Right atrium auricular region (tissue), 2 donors: Measurements from ENCODE around the gene STK17A. TPM values are rescaled to one million over a fixed set of nuclear protein-coding genes. Genes with fewer than 3 reads are reported as not detected.

Source experiments
- DNase-seq: peaks from one replicate; pipeline ENCODE4 v3.0.0-alpha.2; 2019; ENCODE audit warnings: low spot score
- H3K27ac ChIP-seq, 2 donors: fragments of 200-600 bp; sonication (generic); 1 replicate in 1 of 2; 2 replicates in 1 of 2; pipeline ENCODE4 v1.5.1; 2016 to 2019
- H3K27me3 ChIP-seq, 2 donors: fragments of 200-600 bp; sonication (generic); one replicate each; pipeline versions ENCODE4 v1.5.1 to v1.6.0; 2017 to 2019
- H3K36me3 ChIP-seq: fragments of 200-600 bp; sonication (generic); one replicate; pipeline ENCODE4 v1.5.1; 2016
- H3K4me1 ChIP-seq, 2 donors: fragments of 200-600 bp; sonication (generic); one replicate each; pipeline versions ENCODE4 v1.5.1 to v1.6.0; 2017 to 2019
- H3K4me3 ChIP-seq, 2 donors: fragments of 200-600 bp; sonication (generic); 1 replicate in 1 of 2; 2 replicates in 1 of 2; pipeline ENCODE4 v1.5.1; 2017 to 2019; ENCODE audit warnings: mild to moderate bottlenecking in 1 of 2, moderate library complexity in 1 of 2
- H3K9me3 ChIP-seq, 2 donors: fragments of 200-600 bp; sonication (generic); one replicate each; pipeline ENCODE4 v1.5.1; 2019
- CTCF ChIP-seq, 2 donors: fragments of 200-600 bp; sonication (generic); IDR thresholded peaks; one replicate each; pipeline ENCODE4 v1.5.1; 2019; ENCODE audit warnings: antibody characterized with exemption in 2 of 2
- total RNA-seq, 2 donors: library from RNA; depleted of rRNA; stranded (reverse); fragments of >200 nt; gene quantifications; one replicate each; pipeline ENCODE4 v1.1.0, GENCODE V29; 2016

STK17A gene
- total RNA-seq, 2 donors from 2014 or later = 15.6 to 25.9 TPM

- no peak for TF ChIP-seq CTCF (IDR thresholded peaks at IDR 0.05)
- H3K36me3 ChIP-seq = peaks cover 21% of the 10 kb centered on the region
- H3K9me3 ChIP-seq = no peaks in the 10 kb centered on the region
- no peak for DNase-seq
- H3K4me3 ChIP-seq = no peak overlapping the region
- H3K27ac ChIP-seq = no peak overlapping the region
- H3K4me1 ChIP-seq = no peaks in the 10 kb centered on the region
- no peaks in the 10 kb centered on the region for H3K27me3 ChIP-seq
Measured at GRCh38 chr7:43604251-43604650, 21.3 kb downstream of the STK17A start.

- Histone ChIP-seq H3K27ac (no peak overlapping the region), H3K27me3 (no peaks in the 10 kb centered on the region), H3K36me3 (peaks cover 12% of the 10 kb centered on the region), H3K9me3 (no peaks in the 10 kb centered on the region), H3K4me3 (no peak overlapping the region), H3K4me1 (peaks cover 0 to 19% of the 10 kb centered on the region in 2 donors)
- no peak for TF ChIP-seq CTCF (IDR thresholded peaks at IDR 0.05)
- no peak for DNase-seq
Measured at GRCh38 chr7:43609097-43609496, 26.2 kb downstream of the STK17A start.

- Histone ChIP-seq H3K9me3 (no peaks in the 10 kb centered on the region), H3K4me1 (peaks cover 0 to 19% of the 10 kb centered on the region in 2 donors), H3K27me3 (no peaks in the 10 kb centered on the region), H3K4me3 (no peak overlapping the region), H3K36me3 (peaks cover 15% of the 10 kb centered on the region), H3K27ac (peak overlapping the region in 1 of 2 donors; percentile 14)
- no peak for TF ChIP-seq CTCF (IDR thresholded peaks at IDR 0.05)
- no peak for DNase-seq
Measured at GRCh38 chr7:43612128-43612527, 29.2 kb downstream of the STK17A start.

GRCh38 chr7:43612599-43613589 lies 30.0 kb downstream of the STK17A start:
- Histone ChIP-seq H3K36me3 (peaks cover 16% of the 10 kb centered on the region), H3K9me3 (no peaks in the 10 kb centered on the region), H3K27ac (peak overlapping the region in 1 of 2 donors; percentile 14), H3K27me3 (no peaks in the 10 kb centered on the region), H3K4me3 (no peak overlapping the region), H3K4me1 (peaks cover 0 to 20% of the 10 kb centered on the region in 2 donors)
- no peak for DNase-seq
- TF ChIP-seq CTCF (IDR thresholded peaks at IDR 0.05) = no peak

- H3K36me3 ChIP-seq = peaks cover 4% of the 10 kb centered on the region
- H3K27me3 ChIP-seq = no peaks in the 10 kb centered on the region
- no peaks in the 10 kb centered on the region for H3K9me3 ChIP-seq
- H3K4me1 ChIP-seq = peaks cover 0 to 26% of the 10 kb centered on the region in 2 donors
- TF ChIP-seq CTCF (IDR thresholded peaks at IDR 0.05) = no peak
- H3K27ac ChIP-seq = no peak overlapping the region
- H3K4me3 ChIP-seq = no peak overlapping the region
- no peak for DNase-seq
Measured at GRCh38 chr7:43615558-43616145, 32.7 kb downstream of the STK17A start.
